Measurements from ENCODE around the gene ERC1. TPM values are rescaled to one million over a fixed set of nuclear protein-coding genes. Genes with fewer than 3 reads are reported as not detected.

ERC1 gene
- total RNA-seq, 6 experiments from 2014 or later, result 44.1 to 48.9 (median 47.9) TPM

DNA sequence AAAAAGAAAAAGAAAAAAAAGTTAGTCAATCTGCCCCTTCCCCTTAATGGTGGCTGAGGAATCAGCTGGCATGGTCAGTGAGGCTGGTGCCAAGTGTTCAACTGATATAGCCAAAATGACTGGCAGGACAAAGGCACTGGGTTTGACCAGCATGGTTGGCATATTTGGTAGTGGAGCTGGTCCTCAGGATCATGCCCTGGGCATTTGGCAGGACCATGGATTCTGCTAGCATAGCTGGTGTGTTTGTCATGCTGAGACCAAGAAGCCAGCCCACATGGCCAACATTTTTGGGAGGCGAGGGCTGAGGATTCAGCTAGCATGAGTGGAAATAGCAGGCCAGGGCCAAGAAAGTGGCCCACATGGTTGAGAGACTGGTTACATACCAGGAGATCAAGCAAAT, 466.9 kb downstream of the ERC1 start:
- TF ChIP-seq, protein P1, sequence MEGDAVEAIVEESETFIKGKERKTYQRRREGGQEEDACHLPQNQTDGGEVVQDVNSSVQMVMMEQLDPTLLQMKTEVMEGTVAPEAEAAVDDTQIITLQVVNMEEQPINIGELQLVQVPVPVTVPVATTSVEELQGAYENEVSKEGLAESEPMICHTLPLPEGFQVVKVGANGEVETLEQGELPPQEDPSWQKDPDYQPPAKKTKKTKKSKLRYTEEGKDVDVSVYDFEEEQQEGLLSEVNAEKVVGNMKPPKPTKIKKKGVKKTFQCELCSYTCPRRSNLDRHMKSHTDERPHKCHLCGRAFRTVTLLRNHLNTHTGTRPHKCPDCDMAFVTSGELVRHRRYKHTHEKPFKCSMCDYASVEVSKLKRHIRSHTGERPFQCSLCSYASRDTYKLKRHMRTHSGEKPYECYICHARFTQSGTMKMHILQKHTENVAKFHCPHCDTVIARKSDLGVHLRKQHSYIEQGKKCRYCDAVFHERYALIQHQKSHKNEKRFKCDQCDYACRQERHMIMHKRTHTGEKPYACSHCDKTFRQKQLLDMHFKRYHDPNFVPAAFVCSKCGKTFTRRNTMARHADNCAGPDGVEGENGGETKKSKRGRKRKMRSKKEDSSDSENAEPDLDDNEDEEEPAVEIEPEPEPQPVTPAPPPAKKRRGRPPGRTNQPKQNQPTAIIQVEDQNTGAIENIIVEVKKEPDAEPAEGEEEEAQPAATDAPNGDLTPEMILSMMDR (IDR thresholded peaks at IDR 0.05), result no peak
- Mint-ChIP-seq H3K27ac (peak overlapping the region; percentile 85), H3K9me3 (no peaks in the 10 kb centered on the region), H3K36me3 (ENCODE audit: low read depth) (peaks cover 48% of the 10 kb centered on the region), H3K4me1 (ENCODE audit: low read depth) (peaks cover 47% of the 10 kb centered on the region), H3K4me3 (peak overlapping the region; percentile 19; the same call in 1 of the 2 replicates), H3K27me3 (ENCODE audit: insufficient read depth) (no peaks in the 10 kb centered on the region; the same call in 1 of the 2 replicates)
- peak; percentile 95 for DNase-seq

DNA sequence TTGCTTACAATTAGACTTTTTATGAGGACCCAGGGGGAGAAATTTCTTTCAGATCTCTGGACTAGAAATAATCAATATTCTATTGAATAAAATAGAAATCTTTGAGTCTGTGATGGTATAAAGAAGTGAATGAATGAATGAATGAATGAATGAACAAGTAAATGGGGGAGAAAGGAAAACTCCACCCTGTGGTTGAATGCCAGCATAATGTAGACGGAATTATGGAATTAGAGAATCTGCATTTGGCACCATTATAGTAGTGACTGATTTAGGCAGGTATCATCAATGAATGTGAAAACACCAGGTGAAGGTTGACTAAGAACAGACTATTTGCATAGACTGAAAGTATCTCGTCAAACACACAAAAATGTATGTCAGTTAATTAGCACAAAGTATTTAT, 468.3 kb downstream of the ERC1 start:
- Mint-ChIP-seq H3K27ac (no peak overlapping the region), H3K27me3 (ENCODE audit: insufficient read depth) (no peaks in the 10 kb centered on the region; the same call in none of the 2 replicates), H3K9me3 (no peaks in the 10 kb centered on the region), H3K4me3 (no peak overlapping the region), H3K36me3 (ENCODE audit: low read depth) (peaks cover 51% of the 10 kb centered on the region), H3K4me1 (ENCODE audit: low read depth) (peaks cover 53% of the 10 kb centered on the region)
- no peak for DNase-seq
- TF ChIP-seq, protein P1 (IDR thresholded peaks at IDR 0.05), result no peak

DNA sequence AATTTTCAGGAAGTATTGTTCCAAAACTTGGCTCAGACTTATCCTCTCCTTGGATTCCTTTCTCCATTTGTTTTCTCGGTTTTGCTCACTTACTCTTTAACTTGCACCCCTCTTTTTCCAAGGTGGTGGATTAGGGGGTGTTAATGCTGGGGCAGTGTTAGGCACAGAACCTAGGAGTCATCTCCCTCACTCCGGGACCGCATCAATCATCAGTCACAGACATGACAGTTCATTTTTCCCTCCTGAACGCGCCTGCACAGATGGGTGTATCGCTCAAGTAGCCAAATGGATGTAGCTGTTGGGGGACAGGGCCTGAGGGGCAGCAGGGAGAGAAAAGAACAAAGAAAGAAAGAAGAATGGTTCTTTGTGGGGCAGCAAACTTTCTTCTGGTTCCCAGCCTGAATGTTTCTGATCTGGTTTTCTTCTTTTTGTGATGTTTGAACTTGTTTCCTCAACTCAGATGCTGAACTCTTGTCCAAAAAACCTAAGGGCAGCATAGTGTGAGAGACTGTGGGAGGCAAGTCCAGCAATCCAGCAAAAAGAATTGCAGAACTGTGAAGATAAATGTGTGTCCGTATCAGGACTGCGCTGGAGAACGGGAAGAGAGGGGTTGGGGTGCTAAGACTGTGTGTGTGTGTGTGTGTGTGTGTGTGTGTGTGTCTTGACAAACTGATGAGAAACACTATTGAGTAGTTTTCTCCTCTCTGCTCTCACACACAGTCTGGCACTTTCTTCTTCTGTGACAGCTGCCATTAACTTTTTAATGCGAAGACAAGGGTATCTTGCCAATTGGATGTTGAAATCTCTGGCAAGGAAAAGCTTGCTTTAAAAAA, 472.3 kb downstream of the ERC1 start:
- Mint-ChIP-seq H3K9me3 (no peaks in the 10 kb centered on the region), H3K36me3 (ENCODE audit: low read depth) (peaks cover 55% of the 10 kb centered on the region), H3K4me3 (no peak overlapping the region; the same call in 1 of the 2 replicates), H3K27ac (no peak overlapping the region), H3K27me3 (ENCODE audit: insufficient read depth) (peaks cover 2% of the 10 kb centered on the region), H3K4me1 (ENCODE audit: low read depth) (peaks cover 49% of the 10 kb centered on the region)
- TF ChIP-seq, protein P1 (IDR thresholded peaks at IDR 0.05), result no peak
- no peak for DNase-seq

DNA sequence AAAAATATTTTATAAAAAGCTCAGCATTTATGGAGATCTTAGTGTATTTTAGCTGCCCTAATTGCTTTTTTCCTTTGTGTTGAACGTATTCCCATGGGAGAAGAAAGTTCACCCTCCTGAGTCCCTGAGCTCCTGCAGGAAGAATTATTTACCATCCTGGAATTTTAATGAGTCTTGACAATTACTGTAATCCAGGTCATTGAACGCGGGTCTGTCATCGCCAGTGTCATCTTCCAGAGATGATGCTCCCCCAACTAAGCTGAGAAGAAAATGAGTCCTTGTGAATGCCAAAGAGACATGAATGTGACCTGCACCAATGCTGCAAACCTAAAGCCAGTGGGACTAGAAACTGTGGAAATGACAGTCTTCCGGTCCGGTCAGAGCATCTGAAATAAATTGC, 473.9 kb downstream of the ERC1 start:
- Mint-ChIP-seq H3K4me3 (no peak overlapping the region), H3K9me3 (no peaks in the 10 kb centered on the region), H3K4me1 (ENCODE audit: low read depth) (peaks cover 48% of the 10 kb centered on the region), H3K36me3 (ENCODE audit: low read depth) (peaks cover 49% of the 10 kb centered on the region), H3K27ac (no peak overlapping the region), H3K27me3 (ENCODE audit: insufficient read depth) (peaks cover 2% of the 10 kb centered on the region)
- TF ChIP-seq, protein P1 (IDR thresholded peaks at IDR 0.05), result no peak
- no peak for DNase-seq

DNA sequence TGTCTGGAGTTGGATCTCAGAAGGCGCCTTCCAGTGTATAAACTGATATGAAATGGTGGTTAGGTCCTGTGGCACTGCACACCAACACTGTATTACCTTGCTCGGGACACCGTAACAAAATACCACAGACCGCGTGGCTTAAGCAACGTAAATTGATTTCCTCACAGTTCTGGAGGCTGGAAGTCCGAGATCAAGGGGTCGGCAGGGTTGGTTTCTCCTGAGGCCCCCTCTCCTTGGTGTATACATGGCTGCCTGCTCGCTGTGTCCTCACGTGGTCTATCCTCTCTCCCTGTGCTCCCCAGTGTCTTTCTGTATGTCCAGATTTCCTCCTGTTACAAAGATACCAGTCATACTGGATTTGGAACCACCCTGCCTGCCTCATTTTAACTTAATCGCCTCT, 475.0 kb downstream of the ERC1 start:
- H3K4me3 Mint-ChIP-seq, result no peak overlapping the region
- H3K4me1 Mint-ChIP-seq (ENCODE audit: low read depth), result peaks cover 44% of the 10 kb centered on the region
- no peak for DNase-seq
- peaks cover 2% of the 10 kb centered on the region for H3K27me3 Mint-ChIP-seq (ENCODE audit: insufficient read depth)
- TF ChIP-seq, protein P1 (IDR thresholded peaks at IDR 0.05), result no peak
- H3K27ac Mint-ChIP-seq, result no peak overlapping the region
- H3K9me3 Mint-ChIP-seq, result no peaks in the 10 kb centered on the region
- peaks cover 52% of the 10 kb centered on the region for H3K36me3 Mint-ChIP-seq (ENCODE audit: low read depth)

All from HFFc6 (cell line).